GM12878 (cell line): Measurements from ENCODE around the gene NR6A1. TPM values are rescaled to one million over a fixed set of nuclear protein-coding genes. Genes with fewer than 3 reads are reported as not detected.

Experiments used
- ATAC-seq: fragments of 200-7000 bp; cut with Tn5 transposase; 3 replicates; pipeline ENCODE4 v1.9.1; 2020; ENCODE audit warnings: mild to moderate bottlenecking, moderate library complexity
- BruUV-seq: library from RNA; stranded (reverse); fragments of 400-500 nt; replicated peaks from 2 replicates; lab custom pipeline; 2021; lab: Mats Ljungman, UMichigan
- CTCF ChIA-PET: fragments of 300-600 bp; sonication (Branson Sonifier 250); formaldehyde crosslinking; extraction: SDS; loops from one replicate; lab custom pipeline; 2021; ENCODE audit warnings: inconsistent platforms; lab: Yijun Ruan, JAX
- POLR2A ChIA-PET: fragments of 350-600 bp; formaldehyde crosslinking; extraction: SDS; loops from one replicate; lab custom pipeline; 2021; ENCODE audit warnings: inconsistent platforms; lab: Charles Lee
- RAD21 ChIA-PET: fragments of 300-600 bp; sonication (Branson Sonifier 250); formaldehyde crosslinking; loops from one replicate; lab custom pipeline; 2023; ENCODE audit warnings: antibody characterized with exemption; ENCODE audit not compliant: unreplicated experiment; lab: Charles Lee
- SMC1A ChIA-PET: fragments of 300-600 bp; sonication (Branson Sonifier 250); formaldehyde crosslinking; loops from one replicate; lab custom pipeline; 2023; ENCODE audit not compliant: unreplicated experiment, uncharacterized antibody; lab: Charles Lee
- DNase-seq: peaks from one replicate; pipeline ENCODE4 v3.0.0-alpha.2; 2011; ENCODE audit warnings: low read depth, low spot score
- FAIRE-seq: peaks from 3 replicates; lab custom pipeline; 2011; peaks lifted over from hg19 to GRCh38; lab: Jason Lieb, UNC
- H2AFZ ChIP-seq: 2 replicates; pipeline ENCODE4 v1.6.0; 2011; ENCODE audit warnings: low read depth, low read length, control low read depth; ENCODE audit not compliant: control insufficient read depth
- H3K27ac ChIP-seq: 2 replicates; pipeline ENCODE4 v1.5.1; 2011; ENCODE audit warnings: control low read depth; ENCODE audit not compliant: control insufficient read depth, insufficient read depth
- H3K27me3 ChIP-seq, 2 experiments: replicated peaks in 1 of 2; 2 replicates each; pipeline versions ENCODE4 v1.6.0 to v1.6.1; 2011; ENCODE audit warnings: low read length in 1 of 2; ENCODE audit not compliant: control insufficient read depth in 2 of 2, insufficient read depth in 2 of 2
- H3K36me3 ChIP-seq, 2 experiments: 2 replicates each; pipeline ENCODE4 v1.5.1; 2011; ENCODE audit warnings: low read length in 1 of 2; ENCODE audit not compliant: control insufficient read depth in 2 of 2, insufficient read depth in 2 of 2
- H3K4me1 ChIP-seq: 2 replicates; pipeline ENCODE4 v1.6.1; 2011; ENCODE audit warnings: mild to moderate bottlenecking, low read length, moderate library complexity, mixed read lengths; ENCODE audit not compliant: control insufficient read depth, insufficient read depth
- H3K4me2 ChIP-seq: 2 replicates; pipeline ENCODE4 v1.6.0; 2011; ENCODE audit warnings: control low read depth; ENCODE audit not compliant: control insufficient read depth, insufficient read depth
- H3K4me3 ChIP-seq: fragments of 200-600 bp; sonication (generic); 2 replicates; pipeline ENCODE4 v1.5.1; 2016
- H3K79me2 ChIP-seq: 2 replicates; pipeline ENCODE4 v1.6.0; 2011; ENCODE audit warnings: low read length; ENCODE audit not compliant: control insufficient read depth, insufficient read depth
- H3K9ac ChIP-seq: 2 replicates; pipeline ENCODE4 v1.8.0; 2011; ENCODE audit warnings: low read length, control low read depth, mixed read lengths; ENCODE audit not compliant: control insufficient read depth, insufficient read depth
- H3K9me3 ChIP-seq: replicated peaks from 3 replicates; pipeline ENCODE4 v1.5.1; 2011; ENCODE audit warnings: mild to moderate bottlenecking, low read length; ENCODE audit not compliant: control insufficient read depth, insufficient read depth
- H4K20me1 ChIP-seq: 2 replicates; pipeline ENCODE4 v1.6.0; 2011; ENCODE audit not compliant: control insufficient read depth, insufficient read depth
- DPF2 ChIP-seq: fragments of 450-650 bp; IDR thresholded peaks from 2 replicates; pipeline ENCODE4 v1.6.1; 2017; ENCODE audit warnings: mild to moderate bottlenecking
- ESRRA ChIP-seq: IDR thresholded peaks from 2 replicates; pipeline ENCODE4 v1.6.1; 2012; ENCODE audit warnings: mild to moderate bottlenecking, low read length, improper control_type of control experiment
- HDAC2 ChIP-seq: fragments of 200-600 bp; sonication (generic); IDR thresholded peaks from 2 replicates; pipeline ENCODE4 v1.6.1; 2017
- JUND ChIP-seq: IDR thresholded peaks from 2 replicates; pipeline ENCODE4 v1.6.1; 2012; ENCODE audit warnings: low read depth, mild to moderate bottlenecking, low read length, improper control_type of control experiment, moderate library complexity
- KDM1A ChIP-seq: fragments of 200-600 bp; sonication (generic); IDR thresholded peaks from 2 replicates; pipeline ENCODE4 v1.6.1; 2016; ENCODE audit warnings: borderline replicate concordance
- NFIC ChIP-seq: IDR thresholded peaks from 2 replicates; pipeline ENCODE4 v1.6.1; 2012; ENCODE audit warnings: low read depth, mild to moderate bottlenecking, inconsistent platforms, low read length, moderate library complexity
- NFYB ChIP-seq: IDR thresholded peaks from 2 replicates; pipeline ENCODE4 v1.6.1; 2011; ENCODE audit warnings: low read depth, mild to moderate bottlenecking, low read length, improper control_type of control experiment, moderate library complexity; ENCODE audit not compliant: insufficient read depth
- PRDM15 ChIP-seq: fragments of 450-650 bp; formaldehyde crosslinking; IDR thresholded peaks from 2 replicates; pipeline ENCODE4 v1.4.0; 2020; ENCODE audit warnings: mild to moderate bottlenecking, moderate library complexity
- RCOR1 ChIP-seq: conservative IDR thresholded peaks from 2 replicates; pipeline ENCODE4 v1.6.1; 2012; ENCODE audit warnings: low read depth, low read length, improper control_type of control experiment
- RFX5 ChIP-seq: IDR thresholded peaks from 2 replicates; pipeline ENCODE4 v1.6.1; 2011; ENCODE audit warnings: low read depth, low read length, improper control_type of control experiment
- SP1 ChIP-seq: IDR thresholded peaks from one replicate; pipeline ENCODE4 v1.6.1; 2011; ENCODE audit warnings: low read depth, low read length
- STAT1 ChIP-seq: fragments of 450-650 bp; conservative IDR thresholded peaks from 2 replicates; pipeline ENCODE4 v1.6.1; 2014; ENCODE audit warnings: antibody characterized with exemption, mild to moderate bottlenecking
- TAF1 ChIP-seq: IDR thresholded peaks from 2 replicates; pipeline ENCODE4 v1.6.1; 2011; ENCODE audit warnings: mild to moderate bottlenecking, low read depth, low read length, borderline replicate concordance
- TCF7 ChIP-seq: IDR thresholded peaks from 2 replicates; pipeline ENCODE4 v1.6.1; 2014; ENCODE audit warnings: antibody characterized with exemption, borderline replicate concordance
- WRNIP1 ChIP-seq: IDR thresholded peaks from 2 replicates; pipeline ENCODE4 v1.6.1; 2011; ENCODE audit warnings: low read depth, low read length, improper control_type of control experiment, borderline replicate concordance
- ZBED1 ChIP-seq: IDR thresholded peaks from 2 replicates; pipeline ENCODE4 v1.6.1; 2016; ENCODE audit warnings: borderline replicate concordance
- ZBTB40 ChIP-seq: fragments of 450-650 bp; IDR thresholded peaks from 2 replicates; pipeline ENCODE4 v1.6.1; 2016; ENCODE audit warnings: mild to moderate bottlenecking, moderate library complexity, borderline replicate concordance
- ZNF384 ChIP-seq: IDR thresholded peaks from 2 replicates; pipeline ENCODE4 v1.6.1; 2012; ENCODE audit warnings: low read depth, mild to moderate bottlenecking, low read length, improper control_type of control experiment, borderline replicate concordance
- WGBS: methylation state at CpG from one replicate; pipeline ENCODE4 v1.1.6; 2016; ENCODE audit warnings: low lambda C conversion rate; ENCODE audit not compliant: insufficient replicate concordance, insufficient coverage; ENCODE audit errors: missing lambda C conversion rate; 5-methylcytosine and 5-hydroxymethylcytosine counted together
- in situ Hi-C: fragments of 300-500 bp; cut with MboI; formaldehyde crosslinking; loops from 9 replicates; pipeline ENCODE4 v1.14.3; 2018; ENCODE audit warnings: mixed read lengths
- intact Hi-C: fragments of 100-400 bp; cut with micrococcal nuclease; formaldehyde crosslinking; loops from one replicate; pipeline ENCODE4 v1.14.2; 2022; ENCODE audit not compliant: unreplicated experiment
- polyA plus RNA-seq, 11 experiments: library from polyadenylated mRNA; depleted of rRNA in 4 of 11; unstranded in 6 of 11; stranded (reverse) in 5 of 11; fragments of >200 nt; fragmentation: Nextera tagmentation in 4 of 11; fragmentation: Illumina TruSeq in 1 of 11; extraction: Ambion mirVana in 4 of 11; extraction: Trizol in 1 of 11; gene quantifications; 1 replicate in 1 of 11; 2 replicates in 10 of 11; pipeline versions ENCODE4 v1.2.1 to v1.2.3, GENCODE V29; 2011 to 2016; ENCODE audit warnings: inconsistent platforms in 2 of 11, missing spikeins in 2 of 11, low read depth in 1 of 11
- total RNA-seq, 4 experiments: library from RNA; depleted of rRNA in 3 of 4; stranded (reverse); fragments of >200 nt in 3 of 4; fragmentation: Illumina TruSeq in 1 of 4; extraction: Trizol in 1 of 4; gene quantifications; 2 replicates each; pipeline versions ENCODE4 v1.2.1 to v1.2.3, GENCODE V29; 2013 to 2021

Gene NR6A1
- total and polyA plus RNA-seq, 10 of the 15 experiments (the other 5 are each of a cell fraction or from before 2014, with no cell fraction given), result 1.2 to 9.2 (median 4.6) TPM

- TF ChIP-seq STAT1, result no peak
These were observed 32.8 kb upstream of the NR6A1 start (continued) for GRCh38 chr9:124803911-124804310.

- no peak overlapping the region for H3K9ac ChIP-seq
- H4K20me1 ChIP-seq, result no peaks in the 10 kb centered on the region
- H3K4me3 ChIP-seq, result no peak overlapping the region
- H3K27me3 ChIP-seq, result no peaks in the 10 kb centered on the region
- H3K9me3 ChIP-seq, result no peaks in the 10 kb centered on the region
- intact Hi-C loops (no loop called here), in situ Hi-C loops (no loop called here)
- WGBS, result 15% methylated on average over 3 of the region's 3 CpGs
- no peak overlapping the region for H3K4me2 ChIP-seq
- H3K27ac ChIP-seq, result no peak overlapping the region
- DNase-seq (no peak), FAIRE-seq (no peak), ATAC-seq (no peak)
- SMC1A ChIA-PET, result no interaction called here
- H3K79me2 ChIP-seq, result no peaks in the 10 kb centered on the region
- RAD21 ChIA-PET, result interaction anchor here (1.5 kb wide), 1 partner anchor 12 kb away, joined by 3 read pairs; no protein-coding TSS in a partner anchor
- H2AFZ ChIP-seq, result no peak overlapping the region
- no TSS peak for BruUV-seq
- no peaks in the 10 kb centered on the region for H3K36me3 ChIP-seq
- POLR2A ChIA-PET, result interaction anchor here (1.1 kb wide), 1 partner anchor 49 kb away, joined by 3 read pairs; no protein-coding TSS in a partner anchor
- H3K4me1 ChIP-seq, result 0 out of 2 replicates have a peak, but pooled peaks cover 2% of the 10 kb centered on the region
- CTCF ChIA-PET, result interaction anchor here (0.8 to 1.4 kb wide), 2 partner anchors 11 to 28 kb away, joined by 3 read pairs; no protein-coding TSS in a partner anchor
- TF ChIP-seq DPF2 (no peak), NFYB (no peak), ZBTB40 (no peak), WRNIP1 (no peak), ZNF384 (no peak), RFX5 (no peak), RCOR1 (no peak), KDM1A (no peak), ESRRA (no peak), ZBED1 (no peak), TAF1 (no peak), JUND (no peak), HDAC2 (no peak), PRDM15 (CRISPR knock-in tag) (no peak), SP1 (no peak), NFIC (no peak), TCF7 (no peak)
These were observed 31.3 kb upstream of the NR6A1 start for GRCh38 chr9:124802426-124802825.
